Urothelium cell line (cell line): ENCODE measurements around the gene LSM11.

Experiments used
- DNase-seq: peaks from one replicate; pipeline ENCODE4 v3.0.0; 2011; ENCODE audit warnings: low spot score, mixed read lengths
- FAIRE-seq: peaks from 2 replicates; lab custom pipeline; 2011; peaks lifted over from hg19 to GRCh38; lab: Jason Lieb, UNC

Gene LSM11

GRCh38 chr5:157732596-157733262 lies 10.8 kb upstream of the LSM11 start:
- FAIRE-seq (no peak), DNase-seq (no peak)

DNA sequence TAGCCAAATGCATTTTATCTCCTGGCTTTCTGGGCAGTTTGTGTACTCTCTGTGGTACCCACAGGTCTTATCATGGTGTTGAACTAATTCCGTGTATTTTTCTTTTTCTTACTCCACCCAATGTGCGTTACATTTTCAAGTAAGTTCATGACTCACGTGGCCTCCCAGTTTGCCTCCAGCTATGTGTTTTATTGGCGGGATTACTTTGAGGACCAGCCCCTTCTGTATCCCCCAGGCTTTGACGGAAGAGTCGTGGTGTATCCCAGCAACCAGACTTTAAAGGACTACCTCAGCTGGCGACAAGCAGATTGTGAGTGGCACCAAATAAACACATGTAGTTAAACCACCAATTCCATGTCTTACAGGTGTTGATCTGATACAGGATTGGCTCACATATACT lies 9.1 kb upstream of the LSM11 start:
- no peak for FAIRE-seq

GRCh38 chr5:157735991-157736390 lies 7.5 kb upstream of the LSM11 start:
- DNase-seq = no peak
- no peak for FAIRE-seq

More for the DNA sequence above, 9.1 kb upstream of the LSM11 start:
- DNase-seq = no peak

DNA sequence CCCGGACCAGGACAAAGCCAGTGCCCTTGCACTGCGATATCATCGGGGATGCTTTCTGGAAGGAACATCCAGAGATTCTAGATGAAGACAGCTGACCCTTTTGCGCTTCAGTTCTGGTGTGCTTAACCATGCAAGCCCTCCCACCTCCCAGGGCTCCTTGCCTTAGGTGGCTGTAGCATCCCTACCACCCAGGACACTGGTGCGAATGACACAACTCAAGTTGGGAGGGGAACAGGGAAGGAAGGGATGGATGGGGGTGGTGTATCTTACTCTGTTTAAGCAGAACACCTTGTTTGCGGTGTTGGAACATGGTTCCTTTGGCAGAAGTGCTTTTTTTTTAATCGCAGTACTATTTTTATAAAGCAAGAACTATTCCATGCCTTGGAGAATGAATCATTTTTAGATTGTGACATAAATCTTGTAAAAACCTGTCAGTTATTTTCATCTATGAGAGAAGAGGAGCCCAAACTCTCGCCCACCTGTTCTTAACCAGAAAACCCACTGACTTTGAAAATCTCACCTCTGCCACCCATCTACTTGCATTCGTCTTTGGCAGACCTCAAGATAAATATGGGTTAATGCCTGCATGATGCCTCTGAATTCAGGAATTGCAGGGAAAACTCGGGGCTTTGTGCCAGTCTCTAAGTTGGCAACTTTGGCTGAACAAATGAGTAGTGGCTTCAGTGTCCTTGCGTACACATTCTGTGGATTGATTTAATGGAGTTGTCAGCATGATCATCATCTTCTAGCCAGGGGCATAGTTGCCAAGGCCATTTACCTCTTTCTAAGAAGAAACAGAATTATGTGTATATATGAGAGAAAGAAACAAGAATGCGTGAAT lies 3.9 kb upstream of the LSM11 start:
- FAIRE-seq (no peak), DNase-seq (no peak)

GRCh38 chr5:157740229-157740610 lies 3.3 kb upstream of the LSM11 start:
- FAIRE-seq (no peak), DNase-seq (peak; percentile 49)

DNA sequence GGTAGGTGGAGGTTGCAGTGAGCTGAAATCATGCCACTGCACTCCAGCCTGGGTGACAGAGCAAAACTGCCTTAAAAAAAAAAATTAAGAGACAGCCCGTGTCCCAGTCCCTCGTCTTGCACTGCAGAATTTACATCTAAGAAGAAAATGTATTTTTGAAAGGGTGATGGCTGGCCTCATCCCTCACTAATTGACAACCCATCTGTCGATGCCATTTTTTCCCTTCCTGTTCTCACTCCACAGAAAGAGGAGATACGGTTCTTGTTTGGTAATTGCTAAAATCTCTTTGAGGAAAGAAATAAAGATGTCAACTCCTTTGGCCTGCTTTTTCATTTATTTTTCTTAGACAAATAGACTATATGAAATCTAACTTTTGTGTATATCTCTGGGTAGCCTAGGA lies 2.4 kb upstream of the LSM11 start:
- no peak for DNase-seq
- no peak for FAIRE-seq

- no peak for FAIRE-seq
Observed at GRCh38 chr5:157744051-157745011, 819 bp downstream of the LSM11 start.

GRCh38 chr5:157745041-157745456 lies 1.5 kb downstream of the LSM11 start:
- DNase-seq = no peak
- no peak for FAIRE-seq

More at GRCh38 chr5:157744051-157745011, 819 bp downstream of the LSM11 start:
- DNase-seq = peak; percentile 17

DNA sequence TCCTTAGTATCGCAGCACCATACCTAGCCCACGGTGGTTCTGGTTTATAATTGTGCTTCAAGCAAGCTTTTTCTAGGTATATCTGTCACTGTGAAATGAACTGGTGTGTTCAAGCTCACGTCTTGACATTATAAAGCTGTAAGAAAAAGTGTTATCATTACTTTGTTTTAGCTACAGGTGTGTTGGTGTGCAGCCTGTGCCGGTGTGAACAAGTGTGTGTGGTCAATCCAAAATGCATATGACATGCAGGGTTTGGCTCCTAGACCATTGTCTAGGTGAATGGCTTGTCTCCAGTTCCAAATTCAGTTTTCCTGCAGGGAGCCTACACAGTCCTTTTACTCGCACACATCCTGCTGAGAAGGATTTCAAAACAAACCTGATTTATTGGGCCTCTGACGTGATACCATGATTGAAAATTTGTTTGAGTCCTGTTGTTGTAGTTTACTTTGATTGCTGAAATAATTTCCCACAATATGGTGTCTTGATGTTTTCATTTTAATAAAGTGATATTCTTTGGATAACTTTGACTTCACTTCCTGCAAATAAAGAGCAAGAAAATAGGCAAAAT lies 3.7 kb downstream of the LSM11 start:
- DNase-seq (no peak), FAIRE-seq (no peak)

DNA sequence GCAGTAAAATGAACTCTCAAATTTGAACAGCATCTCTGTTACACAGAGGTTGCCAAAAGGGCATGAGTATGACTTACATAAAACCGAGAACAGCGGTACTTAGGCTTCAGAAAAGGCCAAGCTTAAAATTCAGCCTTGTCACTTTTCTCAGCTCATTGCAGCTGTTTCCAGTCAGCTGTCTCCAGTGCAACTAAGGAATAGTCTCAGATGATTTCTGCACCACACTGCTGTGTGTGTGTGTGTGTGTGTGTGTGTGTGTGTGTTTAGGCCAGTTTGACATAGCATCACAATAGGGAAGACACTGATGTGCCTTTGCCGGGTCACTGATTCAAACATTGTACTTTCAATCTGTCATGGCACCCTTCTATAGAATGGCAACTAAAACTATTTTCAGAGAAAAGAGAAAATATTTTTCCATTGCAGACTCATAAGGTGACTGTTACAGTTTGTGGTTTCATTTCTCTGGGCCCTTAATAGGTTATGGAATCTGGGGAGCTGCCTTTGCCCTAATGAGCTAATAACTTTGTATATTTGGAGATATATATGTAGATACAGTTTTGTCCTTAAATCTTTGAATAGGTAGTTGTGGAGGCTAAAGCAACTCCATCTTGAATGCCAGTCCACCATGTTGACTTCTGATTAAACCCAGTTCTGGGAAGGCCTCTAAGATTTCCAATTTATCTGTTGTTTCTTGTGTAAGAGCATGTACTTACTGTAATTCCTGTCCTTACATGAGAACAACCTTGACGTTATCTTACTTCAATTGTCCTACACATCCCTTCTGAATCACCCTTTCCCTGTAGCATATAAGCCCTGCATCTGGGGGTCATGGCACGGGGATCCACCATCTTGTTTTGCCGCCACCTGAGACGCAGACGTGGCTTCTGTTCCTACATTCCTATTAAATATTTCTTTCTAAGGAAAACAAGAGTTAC lies 4.5 kb downstream of the LSM11 start:
- DNase-seq (no peak), FAIRE-seq (no peak)

DNA sequence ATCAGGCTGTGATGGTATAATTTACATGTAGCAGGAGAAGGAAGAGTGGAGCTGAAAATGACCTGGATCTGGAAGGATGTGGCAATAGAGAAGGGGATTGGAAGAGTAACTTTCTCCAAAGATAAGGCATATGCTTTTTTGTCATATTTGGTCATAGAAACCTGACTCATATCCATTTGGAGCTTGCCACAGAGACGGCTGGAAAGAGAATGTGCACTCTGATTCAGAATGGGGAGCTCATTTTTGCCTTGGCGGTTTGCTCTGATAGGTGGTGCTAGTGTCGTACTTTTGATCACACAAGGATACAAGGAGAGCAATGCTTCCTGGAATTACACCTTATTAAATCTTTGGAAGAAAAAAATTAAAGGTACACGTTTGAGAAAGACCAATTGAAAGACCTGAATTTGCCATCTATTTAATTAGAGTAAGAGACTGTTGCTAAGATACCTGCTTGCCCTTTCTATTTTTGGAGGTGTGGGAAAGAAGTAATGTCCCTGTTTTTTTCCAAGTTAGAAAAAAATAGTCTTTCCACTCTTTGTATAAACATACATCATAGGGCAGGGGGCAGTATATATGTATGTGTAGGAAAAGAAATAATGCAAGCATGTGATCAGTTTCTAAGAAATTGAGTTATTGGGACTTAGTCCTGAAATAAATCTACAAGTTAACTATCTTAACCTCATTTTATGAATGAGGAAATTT lies 5.4 kb downstream of the LSM11 start:
- FAIRE-seq (no peak), DNase-seq (peak; percentile 43)

DNA sequence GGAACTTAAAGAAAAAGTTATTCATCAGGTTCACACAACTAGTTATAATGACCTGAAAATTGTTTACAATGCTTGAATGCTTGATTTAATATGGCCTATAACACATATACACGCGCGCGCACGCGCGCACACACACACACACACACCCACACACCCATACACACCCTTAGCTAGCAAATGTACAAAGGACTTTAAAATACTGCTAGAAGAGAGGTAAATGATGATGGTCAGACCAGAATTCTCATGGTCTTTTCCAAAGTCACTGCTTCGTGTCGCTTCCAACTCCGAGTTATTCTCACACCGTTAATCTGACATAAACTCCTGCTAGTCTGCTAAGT lies 5.9 kb downstream of the LSM11 start:
- FAIRE-seq (no peak), DNase-seq (no peak)

- DNase-seq (peak; percentile 57), FAIRE-seq (no peak)
Observed at GRCh38 chr5:157750320-157750719, 6.8 kb downstream of the LSM11 start.

DNA sequence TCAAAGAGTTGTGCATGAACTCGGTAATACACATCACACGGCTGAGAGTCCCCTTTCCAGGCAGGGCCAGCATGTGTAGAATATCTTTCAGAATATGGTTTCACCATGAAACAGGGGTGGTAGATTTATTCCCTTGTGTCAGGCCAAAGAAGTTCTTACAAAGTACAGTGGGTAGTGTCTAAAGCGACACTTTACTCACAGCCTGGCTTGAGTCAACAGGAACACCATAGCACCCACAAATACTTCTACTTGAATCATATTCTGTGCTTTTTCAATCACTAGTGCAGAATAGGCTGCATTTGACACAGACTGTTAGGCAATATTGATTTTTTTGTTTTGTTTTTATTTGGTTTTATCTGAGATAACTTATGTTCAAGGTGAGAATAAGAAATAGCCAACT lies 12.6 kb downstream of the LSM11 start:
- DNase-seq = no peak
- FAIRE-seq = no peak

DNA sequence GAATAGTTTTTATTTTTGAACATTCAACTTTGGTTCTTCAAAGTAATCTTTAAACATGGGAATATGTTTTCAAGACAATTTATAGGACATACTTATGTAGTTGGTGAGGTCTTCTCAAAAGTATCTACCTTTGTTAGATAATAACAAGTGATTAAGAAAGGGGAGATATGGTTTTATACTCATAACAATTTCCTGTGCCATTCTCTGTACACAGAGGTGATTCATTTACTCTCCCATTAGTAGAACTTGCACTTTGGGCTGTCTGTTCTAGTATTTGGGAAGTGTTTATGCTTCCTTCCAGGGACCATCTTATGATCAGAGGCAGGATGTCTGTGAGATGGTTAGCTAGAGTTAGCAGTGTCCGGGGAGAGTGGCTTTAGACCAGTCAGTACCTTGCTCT lies 15.2 kb downstream of the LSM11 start:
- no peak for FAIRE-seq
- no peak for DNase-seq

- DNase-seq (peak; percentile 67), FAIRE-seq (no peak)
Observed at GRCh38 chr5:157761690-157762621, 18.4 kb downstream of the LSM11 start.

DNA sequence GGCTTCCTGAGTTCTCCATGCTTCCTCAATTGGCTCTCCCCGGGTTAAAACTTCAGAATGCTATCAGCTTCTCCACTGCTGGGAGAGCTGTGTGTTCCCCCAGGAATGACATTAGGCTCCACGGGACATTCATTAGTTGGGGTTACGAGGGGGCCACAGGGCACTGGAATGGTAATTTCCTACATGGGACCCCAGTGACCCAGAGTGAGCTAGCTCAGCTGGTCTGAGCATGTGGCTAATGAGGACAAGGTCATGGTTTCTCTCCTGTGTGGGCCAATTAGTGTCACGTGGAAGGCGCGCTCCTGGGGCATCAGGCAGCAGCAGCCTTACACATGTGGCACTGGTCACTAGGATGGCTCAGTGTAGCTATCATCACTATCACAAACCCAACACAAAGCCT lies 21.0 kb downstream of the LSM11 start:
- FAIRE-seq = no peak
- no peak for DNase-seq

DNA sequence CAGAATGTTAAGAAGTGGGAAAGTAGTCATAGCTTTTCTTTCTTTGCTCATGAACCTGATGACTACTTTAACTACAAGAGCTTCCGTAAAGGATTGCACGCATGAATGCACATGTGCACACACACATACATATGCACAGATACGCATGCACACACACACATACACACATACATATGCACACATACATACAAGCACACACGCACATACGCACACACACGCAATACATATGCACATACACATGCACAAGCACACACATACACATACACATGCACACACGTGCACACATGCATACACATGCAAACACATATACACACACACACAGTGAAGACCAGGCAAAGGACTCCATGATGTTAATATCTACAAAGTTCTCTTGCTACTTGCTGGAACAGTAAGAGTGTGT lies 22.9 kb downstream of the LSM11 start:
- DNase-seq (no peak), FAIRE-seq (peak; percentile 55)
